CD14-positive monocyte (primary cell): ENCODE data around the gene PYGB. TPM values are rescaled to one million over a fixed set of nuclear protein-coding genes. Genes with fewer than 3 reads are reported as not detected.

ENCODE experiments used
- DNase-seq, 3 donors: peaks; one replicate each; pipeline ENCODE4 v3.0.0-alpha.2; 2011 to 2022
- H2AFZ ChIP-seq: 2 replicates; pipeline ENCODE4 v1.6.0; 2012; ENCODE audit warnings: mild to moderate bottlenecking, low read depth, low read length, inconsistent platforms; ENCODE audit not compliant: insufficient read depth, poor library complexity, severe bottlenecking
- H3K27ac ChIP-seq, 2 donors: 1 replicate in 1 of 2; 2 replicates in 1 of 2; pipeline ENCODE4 v1.5.1; 2012 to 2013; ENCODE audit warnings: low read length in 2 of 2, control low read depth in 1 of 2, inconsistent platforms in 1 of 2, low read depth in 1 of 2, mild to moderate bottlenecking in 1 of 2
- H3K27me3 ChIP-seq, 2 donors: one replicate each; pipeline versions ENCODE4 v1.6.0 to v1.6.1; 2011 to 2013; ENCODE audit warnings: low read length in 2 of 2; ENCODE audit not compliant: control insufficient read depth in 2 of 2, insufficient read depth in 2 of 2
- H3K36me3 ChIP-seq, 2 donors: replicated peaks in 1 of 2; 1 replicate in 1 of 2; 2 replicates in 1 of 2; pipeline versions ENCODE4 v1.5.1 to v1.6.1; 2012 to 2013; ENCODE audit warnings: low read length in 2 of 2, control low read depth in 1 of 2, inconsistent platforms in 1 of 2, mild to moderate bottlenecking in 1 of 2; ENCODE audit not compliant: insufficient read depth in 2 of 2, control insufficient read depth in 1 of 2
- H3K4me1 ChIP-seq, 2 donors: 1 replicate in 1 of 2; 2 replicates in 1 of 2; pipeline versions ENCODE4 v1.5.1 to v1.6.1; 2012 to 2013; ENCODE audit warnings: low read length in 2 of 2, control low read depth in 1 of 2, inconsistent platforms in 1 of 2, mild to moderate bottlenecking in 1 of 2, moderate library complexity in 1 of 2; ENCODE audit not compliant: insufficient read depth in 2 of 2, control insufficient read depth in 1 of 2
- H3K4me2 ChIP-seq: replicated peaks from 2 replicates; pipeline ENCODE3; 2012; ENCODE audit warnings: low read length, moderate library complexity, mild to moderate bottlenecking; ENCODE audit not compliant: poor library complexity, severe bottlenecking; ENCODE audit errors: extremely low read depth
- H3K4me3 ChIP-seq, 3 experiments: fragments of 200-600 bp in 1 of 3; sonication (generic) in 1 of 3; replicated peaks in 1 of 3; 1 replicate in 2 of 3; 2 replicates in 1 of 3; pipeline ENCODE4 v1.5.1; 2011 to 2013; ENCODE audit warnings: low read length in 3 of 3, mild to moderate bottlenecking in 3 of 3, control low read depth in 2 of 3, low read depth in 2 of 3, inconsistent platforms in 1 of 3, moderate library complexity in 1 of 3
- H3K79me2 ChIP-seq: 2 replicates; pipeline ENCODE4 v1.6.0; 2012; ENCODE audit warnings: mild to moderate bottlenecking, control low read depth, inconsistent platforms, low read length, moderate library complexity; ENCODE audit not compliant: insufficient read depth
- H3K9ac ChIP-seq: 2 replicates; pipeline ENCODE4 v1.6.0; 2017; ENCODE audit warnings: low read length, mild to moderate bottlenecking; ENCODE audit not compliant: insufficient read depth, poor library complexity, severe bottlenecking
- H3K9me3 ChIP-seq, 2 donors: replicated peaks in 1 of 2; 1 replicate in 1 of 2; 2 replicates in 1 of 2; pipeline versions ENCODE4 v1.5.1 to v1.6.1; 2012 to 2013; ENCODE audit warnings: low read length in 2 of 2, control low read depth in 1 of 2; ENCODE audit not compliant: control insufficient read depth in 1 of 2, insufficient read depth in 1 of 2
- H4K20me1 ChIP-seq: 2 replicates; pipeline ENCODE4 v1.6.0; 2012; ENCODE audit warnings: mild to moderate bottlenecking, low read length, control low read depth, moderate library complexity; ENCODE audit not compliant: insufficient read depth
- H3K27ac Mint-ChIP-seq, 7 donors: one replicate each; pipeline ENCODE4 v1.8.0; 2020; ENCODE audit warnings: mild to moderate bottlenecking in 7 of 7, mixed read lengths in 7 of 7, moderate library complexity in 6 of 7, inconsistent platforms in 2 of 7
- H3K27me3 Mint-ChIP-seq, 3 donors: one replicate each; pipeline ENCODE4 v1.8.0; 2021 to 2022; ENCODE audit warnings: low read depth in 3 of 3, mild to moderate bottlenecking in 3 of 3, mixed read lengths in 3 of 3, moderate library complexity in 3 of 3, inconsistent platforms in 1 of 3
- H3K36me3 Mint-ChIP-seq, 2 donors: one replicate each; pipeline ENCODE4 v1.8.0; 2020; ENCODE audit warnings: mixed read lengths in 2 of 2, inconsistent platforms in 1 of 2, mild to moderate bottlenecking in 1 of 2
- H3K4me1 Mint-ChIP-seq: one replicate; pipeline ENCODE4 v1.8.0; 2020; ENCODE audit warnings: mild to moderate bottlenecking, mixed read lengths
- H3K4me3 Mint-ChIP-seq, 2 donors: one replicate each; pipeline ENCODE4 v1.8.0; 2020; ENCODE audit warnings: mild to moderate bottlenecking in 2 of 2, mixed read lengths in 2 of 2, moderate library complexity in 1 of 2
- H3K9me3 Mint-ChIP-seq, 7 donors: one replicate each; pipeline ENCODE4 v1.8.0; 2020 to 2022; ENCODE audit warnings: mixed read lengths in 7 of 7, mild to moderate bottlenecking in 6 of 7, moderate library complexity in 6 of 7, inconsistent platforms in 2 of 7
- CTCF ChIP-seq: fragments of 200-600 bp; IDR thresholded peaks from one replicate; pipeline ENCODE4 v1.8.0; 2022; ENCODE audit warnings: antibody characterized with exemption, mild to moderate bottlenecking
- whole genome bisulfite sequencing: methylation state at CpG from one replicate; pipeline ENCODE4 v1.1.5; 2013; ENCODE audit warnings: missing lambda C conversion rate; ENCODE audit not compliant: insufficient coverage; 5-methylcytosine and 5-hydroxymethylcytosine counted together
- intact Hi-C, 2 donors: fragments of 100-400 bp; cut with micrococcal nuclease; formaldehyde crosslinking; loops; one replicate each; pipeline versions ENCODE4 v1.15.0 to v1.15.1; 2023
- polyA plus RNA-seq, 3 donors: library from polyadenylated mRNA; depleted of rRNA in 1 of 3; unstranded in 2 of 3; stranded (reverse) in 1 of 3; fragments of 300-500 nt in 2 of 3; fragments of >200 nt in 1 of 3; fragmentation: Illumina TruSeq in 2 of 3; gene quantifications; 1 replicate in 2 of 3; 2 replicates in 1 of 3; pipeline ENCODE4 v1.2.3, GENCODE V29; 2012 to 2021

PYGB gene
- polyA plus RNA-seq, 3 donors: 26.6 to 33.2 (median 26.7) TPM

- Histone ChIP-seq H3K4me2 (no peak overlapping the region), H2AFZ (no peak overlapping the region), H3K27ac (peak overlapping the region in 1 of 2 donors; percentile 80), H4K20me1 (no peaks in the 10 kb centered on the region), H3K79me2 (no peaks in the 10 kb centered on the region), H3K4me3 (no peak overlapping the region), H3K4me1 (peaks cover 12 to 18% of the 10 kb centered on the region in 2 donors), H3K9me3 (no peaks in the 10 kb centered on the region), H3K27me3 (no peaks in the 10 kb centered on the region), H3K9ac (no peak overlapping the region), H3K36me3 (no peaks in the 10 kb centered on the region)
- TF ChIP-seq CTCF: no peak
- Mint-ChIP-seq H3K4me1 (peaks cover 23% of the 10 kb centered on the region), H3K27me3 (peaks cover 2 to 18% (median 15%) of the 10 kb centered on the region in 3 donors), H3K27ac (peak overlapping the region in 5 of 7 donors; percentile 51 to 70 (median 57)), H3K9me3 (peaks cover 0 to 1% (median 0%) of the 10 kb centered on the region in 7 donors), H3K4me3 (no peak overlapping the region), H3K36me3 (peaks cover 0 to 4% of the 10 kb centered on the region in 2 donors)
- WGBS: 73% methylated on average over 10 of the region's 15 CpGs
- no peak for DNase-seq
- intact Hi-C loops: loop anchor here in 1 of 2 donors (5.0 kb wide), 1 partner anchor 39 kb away; the partner anchor contains the start of gene ENTPD6
Measured at GRCh38 chr20:25236450-25237304, 11.2 kb upstream of the PYGB start.

GRCh38 chr20:25237610-25238318, 10.1 kb upstream of the PYGB start:
- H3K27me3 ChIP-seq: no peaks in the 10 kb centered on the region
- H3K9ac ChIP-seq: no peak overlapping the region
- Mint-ChIP-seq H3K27ac (peak overlapping the region; percentile 79 to 93 (median 88)), H3K4me3 (peak overlapping the region in 1 of 2 donors; percentile 50), H3K36me3 (peaks cover 0 to 4% of the 10 kb centered on the region in 2 donors), H3K4me1 (peaks cover 25% of the 10 kb centered on the region), H3K9me3 (peaks cover 0 to 3% (median 0%) of the 10 kb centered on the region in 7 donors), H3K27me3 (peaks cover 3 to 15% (median 15%) of the 10 kb centered on the region in 3 donors)
- H3K9me3 ChIP-seq: no peaks in the 10 kb centered on the region
- peak overlapping the region in 1 of 3 experiments; percentile 9 for H3K4me3 ChIP-seq
- peak; percentile 93 to 98 (median 97) for DNase-seq
- WGBS: 33% methylated on average over 3 of the region's 10 CpGs
- intact Hi-C loops: loop anchor here in 1 of 2 donors (5.0 kb wide), 1 partner anchor 40 kb away; the partner anchor contains the start of gene ENTPD6
- no peaks in the 10 kb centered on the region for H3K36me3 ChIP-seq
- TF ChIP-seq CTCF: no peak
- no peaks in the 10 kb centered on the region for H4K20me1 ChIP-seq
- H3K27ac ChIP-seq: peak overlapping the region in 1 of 2 donors; percentile 80
- H2AFZ ChIP-seq: no peak overlapping the region
- H3K4me1 ChIP-seq: peaks cover 12 to 18% of the 10 kb centered on the region in 2 donors
- H3K4me2 ChIP-seq: peak overlapping the region; percentile 15
- H3K79me2 ChIP-seq: no peaks in the 10 kb centered on the region
